Measurements from ENCODE around the gene KRTAP9-4.
"Not testable (repeated sequence)": the region's sequence is repeated elsewhere in the genome, so short reads cannot be mapped to it uniquely, and the experiment has no call there.

The KRTAP9-4 gene

GRCh38 chr17:41265078-41265477 lies 15.6 kb downstream of the KRTAP9-4 start, which contains the start of gene KRTAP9-6:
TSS of gene KRTAP9-6 (plus strand) at chr17:41265378. CDS start at chr17:41265378, 0 bp downstream.
- no peak for DNase-seq (ENCODE audit: low read depth in 2 of 2)

GRCh38 chr17:41267711-41268110 lies 18.2 kb downstream of the KRTAP9-4 start:
- no peak for DNase-seq (ENCODE audit: low read depth in 2 of 2)

- not testable (repeated sequence) for DNase-seq (ENCODE audit: low read depth in 2 of 2)
Measured at GRCh38 chr17:41271323-41271722, 21.8 kb downstream of the KRTAP9-4 start.

- DNase-seq (ENCODE audit: low read depth in 2 of 2) = no peak
Measured at GRCh38 chr17:41271858-41272257, 22.4 kb downstream of the KRTAP9-4 start.

GRCh38 chr17:41275648-41276190 lies 26.2 kb downstream of the KRTAP9-4 start, which contains the start of gene KRTAP9-7:
TSS of gene KRTAP9-7 (plus strand) at chr17:41275698. CDS start at chr17:41275698, 0 bp downstream.
- DNase-seq (ENCODE audit: low read depth in 2 of 2) = not testable (repeated sequence)

- no peak for DNase-seq (ENCODE audit: low read depth in 2 of 2)
Measured at GRCh38 chr17:41278176-41278955, 28.9 kb downstream of the KRTAP9-4 start.

GRCh38 chr17:41284043-41284442 lies 34.6 kb downstream of the KRTAP9-4 start:
- DNase-seq (ENCODE audit: low read depth in 2 of 2) = no peak

GRCh38 chr17:41284546-41284945 lies 35.1 kb downstream of the KRTAP9-4 start:
- no peak for DNase-seq (ENCODE audit: low read depth in 2 of 2)

- DNase-seq (ENCODE audit: low read depth in 2 of 2) = no peak
Measured at GRCh38 chr17:41287050-41287449, 37.6 kb downstream of the KRTAP9-4 start.

- DNase-seq (ENCODE audit: low read depth in 2 of 2) = no peak
Measured at GRCh38 chr17:41294016-41294415, 44.5 kb downstream of the KRTAP9-4 start.

GRCh38 chr17:41296846-41297245 lies 47.4 kb downstream of the KRTAP9-4 start:
- no peak for DNase-seq (ENCODE audit: low read depth in 2 of 2)

GRCh38 chr17:41298458-41299135 lies 49.1 kb downstream of the KRTAP9-4 start:
- DNase-seq (ENCODE audit: low read depth in 2 of 2) = no peak

Measured in stimulated activated CD4-positive, alpha-beta T cell treated with anti-CD3 and anti-CD28 coated beads, Interleukin-4, amount 100 ng/mL, for 48 hours (primary cell).